Measurements from ENCODE around the gene NPAS2.

NPAS2 gene

DNA sequence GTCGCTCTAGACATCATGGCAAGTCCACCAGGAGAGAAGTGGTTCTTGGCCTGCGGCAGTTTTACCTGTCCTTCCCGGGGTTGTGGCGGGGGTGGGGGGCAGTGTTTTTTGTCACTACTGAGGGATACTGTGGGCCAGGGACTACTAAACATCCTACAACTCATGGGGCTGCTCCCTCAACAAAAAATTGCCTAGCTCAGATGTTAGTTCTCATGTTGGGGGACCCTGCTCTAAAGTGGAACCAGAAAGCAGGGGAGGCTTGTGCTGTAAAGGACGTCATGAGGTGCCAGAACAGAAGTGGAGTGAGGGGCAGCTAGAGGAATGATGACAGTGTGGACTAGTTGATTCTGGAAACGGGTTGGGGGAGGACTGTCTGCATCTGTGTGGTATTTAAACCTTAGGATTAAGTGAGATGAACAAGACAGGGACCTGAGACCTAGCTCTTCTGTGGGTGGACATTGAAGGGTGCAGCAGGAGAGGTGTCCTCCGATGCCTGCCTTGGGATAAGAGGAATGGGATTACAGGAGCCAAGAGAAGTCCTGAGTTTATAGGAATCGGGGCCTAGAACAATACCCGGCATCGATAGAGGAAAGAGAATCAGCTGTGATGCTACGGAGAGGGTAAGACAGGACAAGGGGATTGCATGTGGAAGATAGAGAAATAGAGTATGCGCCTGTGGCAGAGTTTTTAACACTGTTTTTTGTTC is 184.8 kb downstream of the NPAS2 start:
- FAIRE-seq (no peak), DNase-seq (ENCODE audit: low spot score) (no peak)

DNA sequence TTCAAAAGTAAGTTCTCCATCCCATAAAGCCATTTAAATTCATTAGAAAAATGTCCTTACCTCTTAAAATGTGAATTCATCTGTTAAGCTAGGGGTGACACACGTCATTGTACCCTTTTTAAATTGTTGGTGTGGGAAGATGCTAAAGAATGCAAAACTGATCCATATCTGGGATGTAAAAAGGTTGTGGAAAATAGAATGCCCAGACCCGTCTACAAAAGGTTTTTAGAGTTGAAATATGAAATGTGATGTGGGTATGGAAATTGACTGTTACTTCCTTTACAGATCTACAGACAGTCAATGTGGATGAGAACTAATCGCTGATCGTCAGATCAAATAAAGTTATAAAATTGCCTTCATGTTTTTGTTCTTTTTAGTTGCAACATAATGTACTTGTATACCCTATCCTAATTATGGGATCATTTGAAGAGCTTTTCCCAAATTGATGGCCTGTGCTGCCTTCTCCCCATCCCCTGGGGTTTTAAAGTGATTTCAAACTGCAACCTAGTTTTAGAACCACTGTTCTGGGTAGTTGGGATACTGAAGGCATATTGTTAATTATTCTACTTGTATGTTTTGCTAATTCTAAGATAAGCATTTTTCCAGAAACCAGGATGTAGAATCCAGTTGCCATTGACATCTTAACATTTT is 186.3 kb downstream of the NPAS2 start:
- DNase-seq (ENCODE audit: low spot score) (no peak), FAIRE-seq (no peak)

DNA sequence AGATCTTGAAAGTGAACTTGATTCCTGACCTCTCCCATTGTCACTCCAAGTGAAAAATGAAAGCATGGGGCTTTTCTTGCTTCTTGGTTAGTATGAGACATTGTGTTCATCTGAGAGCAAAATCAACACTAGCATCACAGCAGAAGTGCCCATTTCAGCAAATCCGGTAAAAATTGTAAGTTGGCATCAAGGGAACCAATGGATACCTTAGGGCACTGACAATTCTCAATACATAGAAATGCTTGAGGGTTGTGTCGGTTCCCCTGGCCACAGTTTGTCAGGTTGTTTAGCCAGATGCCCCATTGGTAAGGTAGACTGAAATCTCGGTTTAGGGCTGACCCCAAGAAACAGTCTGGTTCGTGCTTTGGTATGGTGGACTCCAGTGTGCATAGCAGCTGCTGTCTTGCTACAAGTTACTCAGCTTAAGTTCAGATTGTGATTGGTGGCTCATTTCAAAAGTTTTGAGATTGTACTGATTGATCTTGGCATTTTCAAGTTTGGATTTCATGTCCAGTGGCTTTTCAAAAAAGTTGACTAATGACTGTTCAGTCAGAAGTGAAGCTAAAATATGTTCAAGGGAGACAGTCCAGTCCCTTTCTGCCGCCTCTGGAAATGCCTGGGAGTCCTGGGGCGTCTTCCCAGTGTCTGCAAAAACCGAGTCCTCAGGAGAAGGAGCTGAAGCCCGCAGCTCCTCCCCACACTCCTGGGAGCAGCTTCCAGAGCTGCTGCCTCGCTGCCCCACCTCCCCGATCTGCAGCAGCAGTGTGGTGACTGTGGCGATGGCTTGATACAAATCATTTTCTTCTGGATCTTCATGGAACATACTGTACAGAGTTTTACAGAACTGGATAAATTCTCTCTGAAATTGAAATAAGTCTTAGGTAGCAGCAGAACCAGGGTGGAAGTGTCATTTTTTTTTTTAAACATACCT is 187.7 kb downstream of the NPAS2 start:
- DNase-seq (ENCODE audit: low spot score) = no peak
- FAIRE-seq = no peak

DNA sequence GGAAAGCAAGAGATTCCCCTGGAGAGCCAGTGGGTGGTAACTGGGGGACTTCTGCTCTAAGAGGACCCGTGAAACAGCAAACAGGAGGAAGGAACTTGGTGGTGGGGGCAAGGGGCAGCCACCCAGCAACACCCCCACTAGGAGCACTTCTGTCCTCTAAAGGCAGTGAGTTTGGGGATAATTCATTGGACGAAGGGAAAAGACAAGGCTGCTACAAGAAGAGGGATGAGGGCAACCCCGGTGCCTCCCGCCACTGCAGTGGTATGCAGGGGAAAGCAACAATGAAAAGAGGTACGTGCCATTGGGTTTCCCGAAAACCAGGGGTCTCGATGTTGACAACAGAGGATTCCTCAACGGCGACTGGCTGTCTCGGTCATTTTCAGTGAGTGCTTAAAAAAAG is 191.2 kb downstream of the NPAS2 start:
- FAIRE-seq (no peak), DNase-seq (ENCODE audit: low spot score) (no peak)

DNA sequence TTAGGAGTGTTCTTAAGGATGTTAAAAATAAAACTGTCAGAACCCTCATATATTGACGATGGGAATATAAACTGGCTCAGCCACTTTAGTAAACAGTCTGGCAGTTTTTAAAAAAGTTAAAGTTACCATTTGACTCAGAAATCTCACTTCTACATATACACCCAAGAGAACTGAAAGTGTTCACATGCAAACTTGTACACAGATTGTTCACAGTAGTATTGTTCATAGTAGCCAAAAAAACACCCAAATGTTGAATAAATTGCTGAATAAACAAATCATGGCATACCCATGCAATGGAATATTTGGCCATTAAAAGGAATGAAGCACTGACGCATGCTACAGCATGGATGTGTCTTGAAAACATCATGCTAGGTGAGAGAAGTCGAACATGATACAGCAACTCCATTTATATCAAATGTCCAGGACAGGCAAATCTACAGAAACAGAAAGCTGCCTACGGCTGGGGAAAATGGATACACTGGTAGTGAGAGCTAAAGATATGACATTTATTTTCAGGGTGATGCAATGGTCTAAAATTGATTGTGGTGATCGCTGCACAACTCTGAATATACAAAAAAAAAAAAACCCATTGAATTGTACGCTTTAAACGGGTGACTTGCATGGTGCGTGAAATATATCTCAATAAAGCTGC is 192.2 kb downstream of the NPAS2 start:
- FAIRE-seq (no peak), DNase-seq (ENCODE audit: low spot score) (no peak)

DNA sequence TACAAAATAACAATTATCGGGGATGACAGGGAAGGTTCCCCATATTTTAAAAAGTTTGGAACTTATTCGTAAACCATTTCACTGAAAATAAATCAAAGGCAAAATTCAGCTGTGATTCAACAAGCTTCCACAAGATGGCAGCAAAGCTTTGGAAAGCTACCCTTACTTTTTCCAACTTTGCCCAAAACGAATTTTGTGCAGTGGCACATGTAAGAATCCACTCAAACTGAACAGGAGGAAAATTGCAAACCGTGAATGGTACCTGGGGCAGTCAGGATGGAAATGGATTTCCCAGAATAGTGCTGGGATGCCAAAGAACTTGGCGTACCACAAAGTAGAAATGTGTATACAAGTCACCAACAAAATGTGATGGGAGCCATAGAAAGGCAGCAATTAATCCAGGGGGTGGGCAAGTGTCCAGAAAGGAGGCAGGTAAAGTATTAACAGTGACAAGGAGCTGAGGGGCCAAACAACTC is 192.8 kb downstream of the NPAS2 start:
- FAIRE-seq (peak; percentile 25), DNase-seq (ENCODE audit: low spot score) (peak; percentile 10)

DNA sequence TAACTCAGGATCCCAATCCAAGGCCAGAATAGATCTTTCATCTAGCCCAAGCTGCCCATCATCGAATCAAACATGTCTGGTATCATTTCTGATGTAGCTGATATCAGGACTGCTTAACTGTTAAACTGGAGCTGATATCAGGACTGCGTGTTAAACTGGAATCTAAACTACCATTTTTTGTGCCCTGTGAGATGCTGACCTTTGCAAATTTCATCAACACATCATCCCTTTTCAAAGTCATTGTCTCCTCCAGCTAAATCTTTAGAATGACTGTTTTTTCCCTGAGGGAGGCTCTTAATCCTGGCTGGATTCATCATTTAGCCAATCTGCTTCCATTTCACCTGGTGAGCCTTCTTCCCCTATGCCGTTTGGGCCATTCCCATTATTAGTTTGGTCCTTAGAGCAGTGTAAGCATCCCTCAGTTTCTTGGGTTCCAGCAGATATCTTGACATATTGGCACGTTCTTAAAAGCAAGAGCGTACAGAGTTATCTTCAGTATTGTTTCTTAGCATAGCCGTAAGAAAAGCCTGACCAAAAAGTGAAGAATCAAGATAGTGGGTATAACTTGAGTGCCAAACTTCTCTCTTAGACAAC is 194.4 kb downstream of the NPAS2 start:
- FAIRE-seq (no peak), DNase-seq (ENCODE audit: low spot score) (no peak)

DNA sequence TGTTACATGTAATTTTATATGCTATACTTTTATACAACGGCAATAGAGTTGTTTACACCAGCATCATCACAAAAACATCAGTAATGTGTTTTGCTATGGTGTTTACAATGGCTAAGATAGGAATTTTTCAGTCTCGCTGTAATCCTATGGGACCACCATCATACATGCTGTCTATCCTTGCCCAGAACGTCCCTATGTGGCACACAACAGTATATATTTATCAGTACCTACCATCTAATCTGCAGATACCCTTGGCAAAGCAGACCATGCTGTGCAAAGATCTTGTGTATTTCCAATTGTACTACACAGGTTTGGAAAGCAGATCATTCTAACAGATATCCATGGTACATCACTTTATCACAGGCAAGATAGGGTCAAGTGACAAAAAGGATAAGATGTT is 197.4 kb downstream of the NPAS2 start:
- FAIRE-seq (no peak), DNase-seq (ENCODE audit: low spot score) (no peak)

DNA sequence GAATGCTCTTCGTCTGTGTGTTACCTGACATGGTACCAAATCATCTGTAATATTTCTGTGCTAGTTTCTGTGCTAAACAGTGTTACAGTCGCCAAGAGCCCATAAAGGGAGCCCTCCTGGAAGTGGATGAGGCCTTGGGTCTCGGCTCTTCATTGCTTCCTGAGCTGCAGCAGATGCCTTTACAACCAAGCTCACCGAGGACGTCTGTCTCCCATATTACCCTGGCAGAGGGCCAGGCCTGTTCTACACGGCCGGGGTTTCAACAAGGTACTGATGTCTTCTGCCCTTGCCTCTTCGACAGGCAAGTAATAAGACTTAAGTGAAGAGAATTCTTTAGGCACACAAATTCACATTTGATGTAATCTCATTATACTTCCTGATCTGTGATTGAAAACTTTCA is 199.0 kb downstream of the NPAS2 start:
- FAIRE-seq (no peak), DNase-seq (ENCODE audit: low spot score) (no peak)

DNA sequence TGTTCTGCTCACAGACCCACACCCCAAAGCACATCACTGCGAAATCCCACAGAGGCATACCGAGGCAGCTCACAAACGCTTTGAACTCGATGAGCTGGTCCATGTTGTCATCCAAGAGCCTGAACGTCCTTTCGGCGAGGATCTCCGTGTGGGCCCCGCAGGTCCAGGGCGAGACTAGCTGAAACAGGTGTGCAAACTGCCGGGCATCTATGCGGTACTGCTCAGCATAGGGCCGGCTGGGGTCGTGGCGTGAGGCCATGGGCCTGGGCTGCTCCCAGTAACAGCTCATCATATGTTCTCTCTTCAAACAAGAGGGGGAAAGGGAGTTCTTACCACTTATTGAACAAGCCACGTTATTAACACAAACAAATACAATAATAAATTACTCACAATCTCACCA is 202.3 kb downstream of the NPAS2 start:
- DNase-seq (ENCODE audit: low spot score) (no peak), FAIRE-seq (no peak)

DNA sequence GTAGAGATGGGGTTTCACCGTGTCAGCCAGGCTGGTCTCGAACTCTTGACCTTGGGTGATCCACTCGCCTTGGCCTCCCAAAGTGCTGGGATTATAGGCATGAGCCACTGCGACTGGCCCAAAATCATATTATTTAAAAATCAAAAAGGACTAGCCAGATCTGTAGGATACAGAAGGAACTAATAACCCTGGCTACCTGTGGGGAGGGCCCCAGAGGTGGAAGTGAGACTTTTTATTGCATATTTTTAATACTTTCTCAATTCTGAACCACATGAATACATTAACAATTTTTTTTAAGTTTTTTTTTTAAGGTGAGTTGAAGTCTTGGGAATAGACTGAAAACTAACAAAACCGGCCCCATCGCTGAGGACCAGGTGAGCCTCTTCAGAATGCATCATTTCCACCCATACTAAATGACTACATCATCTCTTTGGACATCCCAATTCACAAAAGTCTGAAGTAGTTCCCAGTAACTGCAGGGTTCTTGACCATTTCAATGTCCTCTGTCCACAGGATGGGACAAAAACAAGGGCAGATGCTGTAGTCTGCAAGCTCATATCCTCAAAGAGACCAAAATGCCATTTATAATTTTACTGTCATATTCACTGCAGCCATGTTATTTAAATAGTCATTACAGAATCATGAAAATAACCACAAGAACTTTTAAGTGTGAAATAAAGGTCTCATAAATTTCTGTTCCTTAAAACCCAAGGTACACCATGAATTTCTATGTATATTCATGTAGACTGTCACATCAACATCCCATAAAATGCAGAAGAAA is 203.6 kb downstream of the NPAS2 start:
- DNase-seq (ENCODE audit: low spot score) (no peak), FAIRE-seq (no peak)

DNA sequence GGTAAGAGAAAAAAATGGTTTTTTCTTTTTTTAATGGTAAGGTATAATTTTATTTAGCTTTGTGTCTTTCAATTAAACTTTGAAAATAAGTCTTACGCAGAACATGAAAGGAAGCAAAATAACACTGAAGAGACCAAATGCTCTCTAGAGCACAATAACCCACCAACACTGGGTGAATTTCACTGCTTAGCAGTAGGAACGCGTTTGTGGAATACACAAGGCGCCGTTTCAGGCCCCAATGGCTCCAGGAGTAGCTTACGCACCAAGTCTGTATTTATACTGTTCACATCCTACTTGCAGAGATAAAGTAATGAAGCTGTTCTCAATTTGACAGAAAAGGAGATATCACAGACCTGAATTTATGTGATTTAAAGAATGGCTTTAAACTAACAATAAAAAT is 205.6 kb downstream of the NPAS2 start:
- no peak for DNase-seq (ENCODE audit: low spot score)
- FAIRE-seq = no peak

DNA sequence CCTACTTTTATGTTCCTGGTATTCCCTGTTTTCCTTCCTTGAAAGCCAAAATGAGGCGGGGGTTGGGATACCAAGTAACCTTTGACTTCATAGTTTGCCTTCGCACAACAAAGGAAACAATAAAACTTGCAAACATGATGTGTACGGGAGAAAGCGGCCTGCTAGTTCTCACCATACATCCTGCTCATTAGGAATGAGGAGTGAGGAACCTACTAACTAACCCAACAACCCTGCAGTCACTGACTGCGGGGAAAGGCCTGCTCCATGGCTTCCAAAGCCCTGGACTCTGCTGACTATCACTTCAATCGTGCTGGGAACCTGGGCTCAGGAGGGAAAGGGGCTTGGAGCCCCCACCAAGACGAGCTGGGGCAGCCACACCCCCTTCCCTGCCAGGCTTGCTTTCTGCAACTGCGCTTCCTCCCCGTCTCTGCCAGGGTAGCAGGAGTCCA is 206.3 kb downstream of the NPAS2 start:
- DNase-seq (ENCODE audit: low spot score) = no peak
- no peak for FAIRE-seq

DNA sequence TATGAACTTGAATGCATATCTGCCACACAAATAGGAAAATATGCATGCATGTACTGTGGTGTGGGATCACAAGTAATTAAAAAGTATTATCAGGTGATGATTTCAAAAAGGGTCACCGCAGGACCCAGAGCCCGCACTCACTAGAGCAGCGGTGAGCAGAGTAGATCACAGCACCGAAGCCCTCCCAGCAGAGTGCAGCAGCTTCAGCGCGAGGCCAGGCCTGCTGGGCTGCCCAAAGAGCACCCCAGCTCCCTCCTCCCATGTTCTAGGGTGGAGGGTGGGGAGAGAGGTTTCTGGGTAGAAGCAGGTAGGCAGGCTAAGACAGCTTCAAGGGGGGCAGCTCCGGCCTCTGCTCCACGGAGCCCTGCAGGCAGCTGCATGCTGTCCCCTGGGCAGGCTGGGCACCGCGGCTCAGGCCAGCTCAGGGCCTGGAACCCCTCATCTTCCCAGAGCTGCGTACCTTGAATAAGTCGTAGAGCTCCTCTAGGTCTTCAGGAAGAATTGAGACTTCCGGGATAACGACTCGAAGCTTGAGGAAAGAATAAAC is 207.1 kb downstream of the NPAS2 start:
- DNase-seq (ENCODE audit: low spot score) (no peak), FAIRE-seq (no peak)

DNA sequence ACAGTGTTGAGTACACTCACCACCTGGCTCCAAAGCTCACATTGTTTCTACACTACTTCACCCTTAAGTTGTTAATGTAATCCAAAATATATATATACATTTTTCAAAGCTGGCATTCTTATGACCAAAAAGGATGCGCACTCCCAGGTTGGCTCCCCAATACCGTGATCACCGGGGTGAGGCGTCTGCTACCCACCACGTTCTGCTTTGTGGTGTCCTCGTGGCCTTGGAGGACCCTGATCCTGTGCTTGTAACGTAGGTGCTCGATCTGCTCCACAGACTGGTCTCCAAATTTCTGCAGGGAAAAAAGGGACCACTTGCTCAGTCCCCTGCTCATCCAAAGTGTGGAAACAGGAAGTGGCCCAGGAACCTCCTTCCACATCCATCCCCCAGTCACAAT is 207.9 kb downstream of the NPAS2 start:
- FAIRE-seq (no peak), DNase-seq (ENCODE audit: low spot score) (no peak)

DNA sequence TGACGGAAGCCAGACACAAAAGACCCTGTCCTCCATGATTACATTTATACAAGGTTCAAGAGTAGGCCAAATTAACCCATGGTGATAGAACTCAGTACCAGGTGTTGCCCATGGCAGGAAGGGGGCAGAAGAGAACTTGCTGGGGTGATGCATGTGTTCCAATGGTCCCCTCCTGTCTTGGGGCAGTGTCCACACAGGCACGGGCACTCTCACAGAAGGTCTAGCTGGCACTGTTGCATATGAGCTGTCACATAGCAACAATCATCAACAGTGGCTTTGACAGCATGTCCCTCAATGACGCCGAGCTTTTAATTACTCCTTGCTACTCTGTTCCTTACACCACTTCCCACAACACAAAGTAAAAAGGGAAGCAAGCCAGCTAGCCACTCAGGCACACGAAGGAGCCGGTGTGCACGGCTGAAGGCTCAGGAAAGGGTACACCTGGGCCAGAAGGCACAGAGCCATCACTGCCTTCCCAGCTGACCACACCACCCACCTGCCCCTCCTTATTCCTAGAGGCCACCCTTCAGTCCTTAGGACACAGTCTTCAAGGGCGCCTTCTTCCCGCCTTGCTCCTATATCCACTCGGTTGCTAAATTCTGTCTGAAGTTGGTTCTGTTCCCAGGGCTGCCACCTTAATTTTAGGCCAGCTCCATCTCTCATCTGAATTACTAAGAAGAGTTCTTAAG is 211.1 kb downstream of the NPAS2 start:
- FAIRE-seq (no peak), DNase-seq (ENCODE audit: low spot score) (no peak)

DNA sequence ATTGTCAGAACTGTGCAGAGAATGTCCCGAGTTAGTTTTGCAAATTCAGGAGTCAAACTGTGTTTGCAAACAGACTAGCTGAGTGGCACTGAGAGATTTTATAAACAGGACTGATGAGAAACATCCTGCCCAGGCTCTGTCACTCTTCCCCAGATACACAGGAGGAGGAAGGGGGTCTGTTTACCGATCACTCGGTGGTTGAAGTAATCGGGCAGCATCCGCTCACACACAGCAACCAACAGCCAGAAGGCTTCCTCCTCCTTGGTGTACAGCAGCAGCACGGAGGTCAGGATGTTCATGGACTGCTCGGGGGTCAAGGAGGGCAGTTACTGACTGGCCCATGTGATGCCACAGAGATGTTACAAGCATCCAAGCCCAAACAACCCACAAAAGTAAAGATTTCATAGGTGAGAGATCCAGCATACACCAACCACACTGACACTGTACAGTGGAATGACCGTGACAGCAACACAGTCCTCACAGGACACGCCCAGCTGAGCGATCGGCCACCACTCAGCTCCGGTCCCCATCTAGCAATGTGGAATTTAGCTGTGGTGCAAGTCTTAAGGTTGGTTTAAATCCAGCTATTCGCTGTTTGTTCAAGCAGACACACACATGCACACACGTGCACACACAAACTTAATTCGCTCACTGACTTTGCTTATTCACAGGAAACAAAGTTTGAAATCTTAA is 212.3 kb downstream of the NPAS2 start:
- FAIRE-seq = no peak
- DNase-seq (ENCODE audit: low spot score) = no peak

DNA sequence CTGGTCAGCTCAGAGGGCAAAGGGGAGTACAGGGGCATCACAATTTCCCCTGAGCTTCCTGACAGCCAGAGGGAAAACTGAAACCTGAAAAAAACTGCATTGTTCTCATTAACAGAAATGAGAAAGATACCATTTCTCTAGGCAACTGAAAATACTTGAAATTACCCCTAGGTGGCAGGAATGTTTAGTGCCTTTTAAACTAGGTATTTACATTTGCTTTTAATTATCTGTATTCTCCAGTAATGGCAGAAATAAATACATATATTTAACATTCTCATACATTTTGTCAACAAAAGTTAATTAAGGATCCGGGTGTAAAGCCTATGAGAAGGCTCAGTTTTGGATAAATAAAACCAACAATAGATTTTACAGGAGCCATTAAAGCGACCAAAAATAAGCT is 216.6 kb downstream of the NPAS2 start:
- FAIRE-seq = peak; percentile 59
- peak; percentile 31 for DNase-seq (ENCODE audit: low spot score)
